Suprapubic skin (tissue), 4 donors: ENCODE data around the gene YPEL5. TPM values are rescaled to one million over a fixed set of nuclear protein-coding genes. Genes with fewer than 3 reads are reported as not detected.
A peak's percentile ranks its signal among the peaks of the same experiment; 100 is the strongest.

Experiments
- DNase-seq, 2 donors: peaks; one replicate each; pipeline ENCODE4 v3.0.0-alpha.2; 2019; ENCODE audit warnings: low spot score in 2 of 2
- H3K27ac ChIP-seq: fragments of 200-600 bp; sonication (generic); one replicate; pipeline ENCODE4 v1.5.1; 2019
- H3K27me3 ChIP-seq: fragments of 200-600 bp; sonication (generic); one replicate; pipeline ENCODE4 v1.5.1; 2019
- H3K36me3 ChIP-seq: fragments of 200-600 bp; sonication (generic); one replicate; pipeline ENCODE4 v1.5.1; 2019
- H3K4me1 ChIP-seq: fragments of 200-600 bp; sonication (generic); one replicate; pipeline ENCODE4 v1.5.1; 2019
- H3K4me3 ChIP-seq: fragments of 200-600 bp; sonication (generic); one replicate; pipeline ENCODE4 v1.5.1; 2019; ENCODE audit warnings: mild to moderate bottlenecking
- H3K9me3 ChIP-seq: fragments of 200-600 bp; sonication (generic); one replicate; pipeline ENCODE4 v1.5.1; 2019
- CTCF ChIP-seq, 2 donors: fragments of 200-600 bp in 1 of 2; fragments of 450-650 bp in 1 of 2; sonication (generic) in 1 of 2; IDR thresholded peaks; one replicate each; pipeline ENCODE4 v1.5.1; 2016 to 2019; ENCODE audit warnings: antibody characterized with exemption in 2 of 2, mild to moderate bottlenecking in 1 of 2, moderate library complexity in 1 of 2
- EP300 ChIP-seq: sonication (generic); formaldehyde crosslinking; IDR thresholded peaks from one replicate; pipeline ENCODE4 v1.6.1; 2017; ENCODE audit warnings: antibody characterized with exemption
- POLR2A ChIP-seq, 2 donors: fragments of 450-650 bp; IDR thresholded peaks; one replicate each; pipeline ENCODE4 v1.6.1; 2017; ENCODE audit warnings: antibody characterized with exemption in 2 of 2, mild to moderate bottlenecking in 2 of 2, moderate library complexity in 2 of 2
- POLR2AphosphoS5 ChIP-seq, 3 donors: sonication (generic); formaldehyde crosslinking; IDR thresholded peaks; one replicate each; pipeline ENCODE4 v1.6.1; 2017; ENCODE audit warnings: antibody characterized with exemption in 3 of 3
- WGBS: methylation state at CpG from one replicate; pipeline ENCODE4 v1.1.5; 2018; 5-methylcytosine and 5-hydroxymethylcytosine counted together
- total RNA-seq, 4 donors: library from RNA; depleted of rRNA; stranded (reverse); fragments of >200 nt; gene quantifications; one replicate each; pipeline ENCODE4 v1.1.0, GENCODE V29; 2016

Gene YPEL5
- total RNA-seq, 4 donors from 2014 or later, result 102 to 129 (median 109) TPM

- Histone ChIP-seq H3K4me3 (no peak overlapping the region), H3K36me3 (no peaks in the 10 kb centered on the region), H3K27ac (no peak overlapping the region), H3K9me3 (no peaks in the 10 kb centered on the region), H3K4me1 (no peaks in the 10 kb centered on the region), H3K27me3 (no peaks in the 10 kb centered on the region)
- WGBS, result 81% methylated on average over 10 of the region's 10 CpGs
- TF ChIP-seq POLR2A (IDR thresholded peaks at IDR 0.05) (no peak), POLR2AphosphoS5 (IDR thresholded peaks at IDR 0.05) (no peak), EP300 (no peak), CTCF (IDR thresholded peaks at IDR 0.05) (no peak)
- no peak for DNase-seq
Observed at GRCh38 chr2:30112561-30112960, 34.2 kb upstream of the YPEL5 start.

- no peaks in the 10 kb centered on the region for H3K36me3 ChIP-seq
- H3K27me3 ChIP-seq, result no peaks in the 10 kb centered on the region
- no peaks in the 10 kb centered on the region for H3K4me1 ChIP-seq
- no peak for TF ChIP-seq POLR2A (IDR thresholded peaks at IDR 0.05)
- no peak for TF ChIP-seq EP300
- TF ChIP-seq CTCF (IDR thresholded peaks at IDR 0.05), result no peak
- no peak for TF ChIP-seq POLR2AphosphoS5 (IDR thresholded peaks at IDR 0.05)
- DNase-seq, result no peak
- no peaks in the 10 kb centered on the region for H3K9me3 ChIP-seq
- 64% methylated on average over 5 of the region's 5 CpGs for WGBS
- H3K4me3 ChIP-seq, result no peak overlapping the region
- H3K27ac ChIP-seq, result no peak overlapping the region
Observed at GRCh38 chr2:30113617-30114293, 33.1 kb upstream of the YPEL5 start.

GRCh38 chr2:30115141-30115980 lies 31.4 kb upstream of the YPEL5 start:
- DNase-seq, result peak; percentile 87 to 88
- 46% methylated on average over 19 of the region's 19 CpGs for WGBS

GRCh38 chr2:30115981-30116285 lies 30.9 kb upstream of the YPEL5 start:
- H3K27me3 ChIP-seq, result peaks cover 2% of the 10 kb centered on the region
- WGBS, result 79% methylated on average over 5 of the region's 5 CpGs
- H3K36me3 ChIP-seq, result no peaks in the 10 kb centered on the region
- H3K4me3 ChIP-seq, result no peak overlapping the region
- no peaks in the 10 kb centered on the region for H3K9me3 ChIP-seq
- H3K27ac ChIP-seq, result no peak overlapping the region
- no peak for DNase-seq
- no peak for TF ChIP-seq POLR2AphosphoS5 (IDR thresholded peaks at IDR 0.05)
- no peak for TF ChIP-seq CTCF (IDR thresholded peaks at IDR 0.05)
- no peak for TF ChIP-seq POLR2A (IDR thresholded peaks at IDR 0.05)
- no peak for TF ChIP-seq EP300
- no peaks in the 10 kb centered on the region for H3K4me1 ChIP-seq

More at GRCh38 chr2:30115141-30115980, 31.4 kb upstream of the YPEL5 start:
- TF ChIP-seq POLR2AphosphoS5 (IDR thresholded peaks at IDR 0.05), result no peak
- TF ChIP-seq CTCF (IDR thresholded peaks at IDR 0.05), result peak; percentile 47 to 79
- Histone ChIP-seq H3K27me3 (no peaks in the 10 kb centered on the region), H3K36me3 (no peaks in the 10 kb centered on the region), H3K4me3 (no peak overlapping the region), H3K4me1 (no peaks in the 10 kb centered on the region), H3K27ac (no peak overlapping the region), H3K9me3 (no peaks in the 10 kb centered on the region)

- Histone ChIP-seq H3K27ac (no peak overlapping the region), H3K9me3 (no peaks in the 10 kb centered on the region), H3K4me3 (no peak overlapping the region), H3K4me1 (peaks cover under 1% of the 10 kb centered on the region), H3K27me3 (peaks cover 3% of the 10 kb centered on the region), H3K36me3 (no peaks in the 10 kb centered on the region)
- TF ChIP-seq CTCF (IDR thresholded peaks at IDR 0.05) (no peak), POLR2A (IDR thresholded peaks at IDR 0.05) (no peak), POLR2AphosphoS5 (IDR thresholded peaks at IDR 0.05) (no peak), EP300 (no peak)
- WGBS, result 40% methylated on average over 1 of the region's 3 CpGs
- no peak for DNase-seq
Observed at GRCh38 chr2:30122362-30122761, 24.4 kb upstream of the YPEL5 start.
